Upper lobe of left lung (tissue), 6 donors: ENCODE data around the gene FLOT2. TPM values are rescaled to one million over a fixed set of nuclear protein-coding genes. Genes with fewer than 3 reads are reported as not detected.
"Not testable (repeated sequence)": the region's sequence is repeated elsewhere in the genome, so short reads cannot be mapped to it uniquely, and the experiment has no call there.

Source experiments
- ATAC-seq, 2 donors: fragments of 200-7000 bp; cut with Tn5 transposase; one replicate each; pipeline ENCODE4 v1.9.1; 2022; ENCODE audit warnings: mild to moderate bottlenecking in 2 of 2, moderate library complexity in 2 of 2; ENCODE audit not compliant: low FRiP score in 2 of 2
- DNase-seq, 2 donors: peaks; one replicate each; pipeline ENCODE4 v3.0.0-alpha.2; 2019 to 2020
- H3K27ac ChIP-seq, 4 donors: fragments of 200-600 bp; sonication (generic); one replicate each; pipeline ENCODE4 v1.5.1; 2016 to 2019
- H3K27me3 ChIP-seq, 4 donors: fragments of 200-600 bp; sonication (generic); one replicate each; pipeline ENCODE4 v1.5.1; 2017 to 2019
- H3K36me3 ChIP-seq, 4 donors: fragments of 200-600 bp; sonication (generic); one replicate each; pipeline ENCODE4 v1.5.1; 2016 to 2019
- H3K4me1 ChIP-seq, 4 donors: fragments of 200-600 bp; sonication (generic); one replicate each; pipeline ENCODE4 v1.5.1; 2018 to 2019
- H3K4me3 ChIP-seq, 4 donors: fragments of 200-600 bp; sonication (generic); one replicate each; pipeline ENCODE4 v1.5.1; 2017 to 2019; ENCODE audit warnings: mild to moderate bottlenecking in 2 of 4, moderate library complexity in 1 of 4
- H3K9me3 ChIP-seq, 4 donors: fragments of 200-600 bp; sonication (generic); one replicate each; pipeline ENCODE4 v1.5.1; 2018 to 2019
- EP300 ChIP-seq, 4 donors: sonication (generic); formaldehyde crosslinking; IDR thresholded peaks; one replicate each; pipeline ENCODE4 v1.5.1; 2017; ENCODE audit warnings: antibody characterized with exemption in 4 of 4, control low read depth in 2 of 4
- POLR2A ChIP-seq, 4 donors: fragments of 450-650 bp; IDR thresholded peaks; one replicate each; pipeline ENCODE4 v1.5.1; 2016 to 2017; ENCODE audit warnings: antibody characterized with exemption in 4 of 4, mild to moderate bottlenecking in 2 of 4
- POLR2AphosphoS5 ChIP-seq, 2 donors: sonication (generic); formaldehyde crosslinking; IDR thresholded peaks; one replicate each; pipeline ENCODE4 v1.5.1; 2017; ENCODE audit warnings: antibody characterized with exemption in 2 of 2
- WGBS, 2 donors: methylation state at CpG; one replicate each; pipeline ENCODE4 v1.1.5; 2017 to 2018; 5-methylcytosine and 5-hydroxymethylcytosine counted together
- total RNA-seq, 6 donors: library from RNA; depleted of rRNA in 4 of 6; stranded (reverse); fragments of >200 nt in 4 of 6; gene quantifications; one replicate each; pipeline versions ENCODE4 v1.1.0 to v1.2.1, GENCODE V29; 2016 to 2021
- TF ChIP-seq, protein P1 (sequence below), 6 experiments: fragments of 450-650 bp in 4 of 6; fragments of 200-600 bp in 2 of 6; sonication (generic) in 2 of 6; IDR thresholded peaks; one replicate each; pipeline ENCODE4 v1.5.1; 2016 to 2019; ENCODE audit warnings: antibody characterized with exemption in 6 of 6
- donor health status: DM: no; HTN: no; CAD: no; lungs with moderate emphysema.
- donor health status: DM: no; HTN: yes; CAD: no; lungs with severe emphysema.

Gene FLOT2
- total RNA-seq, 6 donors from 2014 or later: 75.4 to 211 (median 85.8) TPM

DNA sequence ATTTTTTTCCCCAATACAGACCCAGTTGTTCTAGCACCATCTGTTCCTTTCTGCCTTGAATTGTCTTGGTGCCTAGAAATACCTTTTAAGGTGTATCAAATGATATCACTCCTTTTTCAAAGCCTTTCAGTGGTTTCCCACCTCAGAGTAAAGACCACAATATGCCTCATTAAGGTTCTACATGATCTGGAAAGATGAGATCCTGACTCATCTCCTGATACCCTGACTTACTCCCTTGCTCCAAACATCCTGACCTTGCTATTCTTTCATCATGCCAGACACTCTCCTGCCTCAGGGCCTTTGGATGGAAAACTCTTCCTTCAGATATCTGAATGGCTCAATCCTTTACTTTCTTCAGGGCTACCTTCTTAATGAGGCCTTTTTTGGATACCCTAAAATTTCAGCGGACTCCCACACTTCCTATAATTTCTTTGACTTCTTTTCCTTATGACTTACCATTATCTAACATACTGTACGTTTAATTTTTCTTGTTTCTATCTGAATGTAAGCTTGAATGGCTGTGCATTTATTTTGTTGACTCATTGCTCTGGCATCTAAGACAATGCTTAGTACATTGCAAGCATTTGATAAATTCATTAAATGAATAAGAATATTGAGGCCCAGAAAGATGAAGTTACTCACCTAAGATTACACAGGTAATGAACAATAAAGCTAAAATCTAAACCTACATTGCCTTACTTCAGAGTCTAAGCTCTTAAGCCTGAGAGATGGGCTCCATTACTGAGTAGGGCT lies 19.2 kb downstream of the FLOT2 start:
- no peak for DNase-seq
- Histone ChIP-seq H3K27me3 (no peaks in the 10 kb centered on the region), H3K4me1 (no peaks in the 10 kb centered on the region), H3K27ac (no peak overlapping the region), H3K4me3 (no peak overlapping the region), H3K36me3 (peaks cover 29 to 56% (median 46%) of the 10 kb centered on the region in 4 donors), H3K9me3 (no peaks in the 10 kb centered on the region)
- 93 to 95% methylated on average over 2 of the region's 2 CpGs for WGBS, 2 donors
- ATAC-seq: no peak
- TF ChIP-seq EP300 (IDR thresholded peaks at IDR 0.05): no peak
- no peak for TF ChIP-seq POLR2A (IDR thresholded peaks at IDR 0.05)
- no peak for TF ChIP-seq POLR2AphosphoS5 (IDR thresholded peaks at IDR 0.05)
- TF ChIP-seq, protein P1, sequence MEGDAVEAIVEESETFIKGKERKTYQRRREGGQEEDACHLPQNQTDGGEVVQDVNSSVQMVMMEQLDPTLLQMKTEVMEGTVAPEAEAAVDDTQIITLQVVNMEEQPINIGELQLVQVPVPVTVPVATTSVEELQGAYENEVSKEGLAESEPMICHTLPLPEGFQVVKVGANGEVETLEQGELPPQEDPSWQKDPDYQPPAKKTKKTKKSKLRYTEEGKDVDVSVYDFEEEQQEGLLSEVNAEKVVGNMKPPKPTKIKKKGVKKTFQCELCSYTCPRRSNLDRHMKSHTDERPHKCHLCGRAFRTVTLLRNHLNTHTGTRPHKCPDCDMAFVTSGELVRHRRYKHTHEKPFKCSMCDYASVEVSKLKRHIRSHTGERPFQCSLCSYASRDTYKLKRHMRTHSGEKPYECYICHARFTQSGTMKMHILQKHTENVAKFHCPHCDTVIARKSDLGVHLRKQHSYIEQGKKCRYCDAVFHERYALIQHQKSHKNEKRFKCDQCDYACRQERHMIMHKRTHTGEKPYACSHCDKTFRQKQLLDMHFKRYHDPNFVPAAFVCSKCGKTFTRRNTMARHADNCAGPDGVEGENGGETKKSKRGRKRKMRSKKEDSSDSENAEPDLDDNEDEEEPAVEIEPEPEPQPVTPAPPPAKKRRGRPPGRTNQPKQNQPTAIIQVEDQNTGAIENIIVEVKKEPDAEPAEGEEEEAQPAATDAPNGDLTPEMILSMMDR (IDR thresholded peaks at IDR 0.05): no peak

DNA sequence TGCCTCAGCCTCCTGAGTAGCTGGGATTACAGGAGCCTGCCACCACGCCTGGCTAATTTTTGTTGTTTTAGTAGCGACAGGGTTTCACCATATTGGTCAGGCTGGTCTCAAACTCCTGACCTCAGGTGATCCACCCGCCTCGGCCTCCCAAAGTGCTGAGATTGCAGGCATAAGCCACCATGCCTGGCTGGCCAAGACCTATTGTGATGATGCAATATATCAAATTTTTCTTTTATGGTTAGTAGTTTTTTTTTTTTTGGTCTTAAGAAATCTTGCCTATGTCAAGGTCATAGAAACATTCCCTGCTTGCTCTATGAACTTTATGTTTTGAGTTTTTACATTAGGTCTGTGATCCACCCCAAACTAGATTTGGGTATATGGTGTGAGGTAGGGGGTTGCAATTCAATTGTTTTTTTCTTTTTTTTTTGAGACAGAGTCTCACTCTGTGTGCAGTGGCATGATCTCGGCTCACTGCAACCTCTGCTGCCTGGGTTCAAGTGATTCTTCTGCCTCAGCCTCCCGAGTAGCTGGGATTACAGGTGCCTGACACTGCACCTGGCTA lies 20.3 kb downstream of the FLOT2 start:
- not testable (repeated sequence) for DNase-seq, ATAC-seq, H3K27ac ChIP-seq, H3K4me1 ChIP-seq, H3K27me3 ChIP-seq, H3K4me3 ChIP-seq, H3K9me3 ChIP-seq
- H3K36me3 ChIP-seq: peaks cover 24 to 45% (median 35%) of the 10 kb centered on the region in 4 donors
- 90 to 98% methylated on average over 6 of the region's 6 CpGs for WGBS, 2 donors

DNA sequence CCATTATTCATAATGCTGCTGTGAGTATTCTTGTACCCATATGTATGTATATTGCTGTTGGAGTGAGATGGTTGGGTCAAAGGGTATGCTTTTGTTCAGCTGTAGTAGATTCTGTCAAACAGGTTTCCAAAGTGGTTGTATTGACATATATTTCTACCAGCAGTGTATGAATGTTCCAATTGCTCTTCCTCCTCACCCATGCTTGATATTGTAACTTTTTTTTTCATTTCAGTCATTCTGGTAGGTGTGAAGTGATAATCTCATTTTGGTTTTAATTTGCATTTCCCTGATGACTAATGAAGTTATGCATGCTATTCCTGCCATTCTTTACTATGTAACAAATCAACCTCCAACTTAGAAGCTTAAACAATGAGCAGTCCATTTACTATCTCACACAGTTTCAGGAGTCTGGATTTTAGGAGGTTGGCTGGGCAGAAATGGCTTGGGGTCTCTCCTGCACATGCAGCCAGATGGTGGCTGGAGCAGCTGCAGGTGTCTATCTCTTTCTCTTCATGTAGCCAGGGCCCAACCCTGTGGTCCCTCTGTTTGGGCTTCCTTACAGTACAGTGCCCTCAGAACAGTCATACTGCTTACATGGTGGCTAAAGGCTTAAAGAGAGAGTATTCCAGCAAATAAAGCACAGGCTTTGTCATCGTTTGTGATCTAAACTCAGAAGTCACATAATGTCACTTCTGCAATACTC lies 21.5 kb downstream of the FLOT2 start:
- no peak for ATAC-seq
- TF ChIP-seq POLR2A (IDR thresholded peaks at IDR 0.05): no peak
- TF ChIP-seq POLR2AphosphoS5 (IDR thresholded peaks at IDR 0.05): no peak
- TF ChIP-seq, protein P1 (IDR thresholded peaks at IDR 0.05): no peak
- TF ChIP-seq EP300 (IDR thresholded peaks at IDR 0.05): no peak
- H3K36me3 ChIP-seq: peaks cover 17 to 33% (median 23%) of the 10 kb centered on the region in 4 donors
- H3K4me3 ChIP-seq: no peak overlapping the region
- H3K9me3 ChIP-seq: no peaks in the 10 kb centered on the region
- DNase-seq: no peak
- H3K4me1 ChIP-seq: no peaks in the 10 kb centered on the region
- H3K27me3 ChIP-seq: no peaks in the 10 kb centered on the region
- WGBS, 2 donors: 44 to 48% methylated on average over 1 of the region's 1 CpG
- H3K27ac ChIP-seq: no peak overlapping the region

DNA sequence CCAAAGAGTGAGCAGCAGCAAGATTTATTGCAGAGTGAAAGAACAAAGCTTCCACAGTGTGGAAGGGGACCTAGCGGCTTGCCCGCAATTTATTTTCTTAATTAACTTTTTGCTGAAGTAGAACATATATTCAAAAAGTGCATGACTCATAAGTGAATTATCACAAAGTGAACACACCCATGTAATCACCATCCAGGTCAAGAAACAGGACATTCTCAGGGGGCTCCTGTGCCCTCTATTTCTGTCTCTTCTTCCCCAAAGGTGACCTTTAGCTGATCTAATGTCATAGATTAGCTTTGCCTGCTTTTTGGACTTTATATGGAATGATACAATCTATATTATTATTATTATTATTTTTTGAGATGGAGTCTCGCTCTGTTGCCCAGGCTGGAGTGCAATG lies 22.8 kb downstream of the FLOT2 start:
- Histone ChIP-seq H3K9me3 (no peaks in the 10 kb centered on the region), H3K36me3 (peaks cover 4 to 20% (median 11%) of the 10 kb centered on the region in 4 donors), H3K27me3 (no peaks in the 10 kb centered on the region), H3K27ac (no peak overlapping the region), H3K4me1 (no peaks in the 10 kb centered on the region), H3K4me3 (no peak overlapping the region)
- TF ChIP-seq, protein P1 (IDR thresholded peaks at IDR 0.05): no peak
- TF ChIP-seq POLR2AphosphoS5 (IDR thresholded peaks at IDR 0.05): no peak
- TF ChIP-seq POLR2A (IDR thresholded peaks at IDR 0.05): no peak
- no peak for TF ChIP-seq EP300 (IDR thresholded peaks at IDR 0.05)
- no peak for ATAC-seq
- no peak for DNase-seq
- WGBS, 2 donors: 89 to 96% methylated on average over 3 of the region's 3 CpGs

DNA sequence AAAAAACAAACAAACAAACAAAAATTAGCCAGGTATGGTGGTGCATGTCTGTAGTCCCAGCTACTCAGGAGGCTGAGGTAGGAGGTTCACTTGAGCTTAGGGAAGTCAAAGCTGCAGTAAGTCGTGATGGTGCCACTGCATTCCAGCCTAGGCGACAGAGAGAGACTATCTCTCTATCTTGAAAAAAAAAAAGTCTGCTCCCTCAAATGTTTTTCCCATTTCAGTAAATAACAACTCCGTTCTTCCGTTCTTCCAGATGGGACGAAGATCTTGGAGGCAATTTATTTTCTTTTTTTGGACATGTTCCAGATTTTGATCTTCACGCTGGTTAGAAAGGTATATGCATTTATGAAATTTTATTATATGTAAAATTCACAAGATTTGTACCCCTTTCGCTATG lies 23.7 kb downstream of the FLOT2 start:
- WGBS, 2 donors: 83 to 91% methylated on average over 7 of the region's 7 CpGs
- Histone ChIP-seq H3K27ac (no peak overlapping the region), H3K4me3 (no peak overlapping the region), H3K9me3 (no peaks in the 10 kb centered on the region), H3K4me1 (no peaks in the 10 kb centered on the region), H3K27me3 (no peaks in the 10 kb centered on the region), H3K36me3 (peaks cover 0 to 11% (median 2%) of the 10 kb centered on the region in 4 donors)
- no peak for DNase-seq
- TF ChIP-seq POLR2A (IDR thresholded peaks at IDR 0.05) (no peak), POLR2AphosphoS5 (IDR thresholded peaks at IDR 0.05) (no peak), EP300 (IDR thresholded peaks at IDR 0.05) (no peak)
- TF ChIP-seq, protein P1 (IDR thresholded peaks at IDR 0.05): no peak
- no peak for ATAC-seq
